H9 (cell line): ENCODE results near the gene EBNA1BP2. TPM values are rescaled to one million over a fixed set of nuclear protein-coding genes. Genes with fewer than 3 reads are reported as not detected.

ENCODE experiments used
- DNase-seq: peaks from one replicate; pipeline ENCODE4 v3.0.0-alpha.2; 2017
- H2AFZ ChIP-seq: one replicate; pipeline ENCODE4 v1.6.1; 2013; ENCODE audit warnings: mild to moderate bottlenecking, low read length, control low read depth, moderate library complexity
- H2AK5ac ChIP-seq: 2 replicates; pipeline ENCODE4 v1.6.1; 2013; ENCODE audit warnings: low read length, control low read depth, mixed read lengths; ENCODE audit not compliant: insufficient read length
- H2BK120ac ChIP-seq: one replicate; pipeline ENCODE4 v1.6.1; 2013; ENCODE audit warnings: low read depth, mild to moderate bottlenecking, low read length, control low read depth, inconsistent platforms; ENCODE audit not compliant: poor library complexity, severe bottlenecking
- H2BK12ac ChIP-seq: 2 replicates; pipeline ENCODE4 v1.6.1; 2013; ENCODE audit warnings: low read length, control low read depth, mixed read lengths, low read depth; ENCODE audit not compliant: insufficient read length
- H2BK15ac ChIP-seq: 2 replicates; pipeline ENCODE4 v1.6.1; 2013; ENCODE audit warnings: low read depth, low read length, control low read depth
- H2BK20ac ChIP-seq: one replicate; pipeline ENCODE4 v1.6.1; 2013; ENCODE audit warnings: low read depth, mild to moderate bottlenecking, low read length, control low read depth, inconsistent platforms; ENCODE audit not compliant: poor library complexity, severe bottlenecking
- H2BK5ac ChIP-seq: 2 replicates; pipeline ENCODE4 v1.6.1; 2013; ENCODE audit warnings: low read length, control low read depth, mixed read lengths; ENCODE audit not compliant: insufficient read length
- H3K14ac ChIP-seq: 2 replicates; pipeline ENCODE4 v1.6.1; 2013; ENCODE audit warnings: low read length, control low read depth; ENCODE audit not compliant: insufficient read depth
- H3K18ac ChIP-seq: 2 replicates; pipeline ENCODE4 v1.6.1; 2013; ENCODE audit warnings: low read depth, mild to moderate bottlenecking, mixed read lengths, low read length, control low read depth; ENCODE audit not compliant: insufficient read length
- H3K23ac ChIP-seq: 2 replicates; pipeline ENCODE4 v1.6.1; 2013; ENCODE audit warnings: low read length, control low read depth, mixed read lengths, low read depth; ENCODE audit not compliant: insufficient read length
- H3K23me2 ChIP-seq: 2 replicates; pipeline ENCODE4 v1.6.1; 2013; ENCODE audit warnings: low read depth, mild to moderate bottlenecking, mixed read lengths, low read length, control low read depth; ENCODE audit not compliant: insufficient read length, poor library complexity, severe bottlenecking
- H3K27ac ChIP-seq: 2 replicates; pipeline ENCODE4 v1.5.1; 2013; ENCODE audit warnings: low read length, control low read depth, mixed read lengths, low read depth; ENCODE audit not compliant: insufficient read length
- H3K27me3 ChIP-seq: 2 replicates; pipeline ENCODE4 v1.6.1; 2013; ENCODE audit warnings: low read length, control low read depth, inconsistent platforms; ENCODE audit not compliant: insufficient read depth
- H3K4ac ChIP-seq: 2 replicates; pipeline ENCODE4 v1.6.1; 2013; ENCODE audit warnings: low read depth, mild to moderate bottlenecking, control low read depth, inconsistent platforms, low read length, moderate library complexity
- H3K4me1 ChIP-seq: 2 replicates; pipeline ENCODE4 v1.6.1; 2013; ENCODE audit warnings: low read length, control low read depth, inconsistent platforms; ENCODE audit not compliant: insufficient read depth
- H3K4me2 ChIP-seq: 2 replicates; pipeline ENCODE4 v1.6.1; 2013; ENCODE audit warnings: low read length, control low read depth, mixed read lengths; ENCODE audit not compliant: insufficient read length, insufficient read depth
- H3K56ac ChIP-seq: 2 replicates; pipeline ENCODE4 v1.6.1; 2013; ENCODE audit warnings: low read depth, mild to moderate bottlenecking, mixed read lengths, low read length, control low read depth; ENCODE audit not compliant: insufficient read length
- H3K79me1 ChIP-seq: 2 replicates; pipeline ENCODE4 v1.6.1; 2013; ENCODE audit warnings: low read depth, mild to moderate bottlenecking, moderate library complexity, low read length, control low read depth, inconsistent platforms; ENCODE audit not compliant: insufficient read depth, poor library complexity, severe bottlenecking
- H3K79me2 ChIP-seq: 2 replicates; pipeline ENCODE4 v1.6.1; 2013; ENCODE audit warnings: low read length, control low read depth, inconsistent platforms; ENCODE audit not compliant: insufficient read depth
- H3K9ac ChIP-seq: 2 replicates; pipeline ENCODE4 v1.6.1; 2013; ENCODE audit warnings: low read length, control low read depth, mixed read lengths; ENCODE audit not compliant: insufficient read length; ENCODE audit errors: extremely low read depth
- H3K9me3 ChIP-seq: one replicate; pipeline ENCODE4 v1.6.1; 2013; ENCODE audit warnings: low read depth, low read length, inconsistent platforms; ENCODE audit not compliant: control insufficient read depth
- H3T11ph ChIP-seq: one replicate; pipeline ENCODE4 v1.6.1; 2013; ENCODE audit warnings: mild to moderate bottlenecking, low read length, control low read depth, inconsistent platforms
- H4K20me1 ChIP-seq: one replicate; pipeline ENCODE4 v1.6.1; 2013; ENCODE audit not compliant: control insufficient read depth, insufficient read length, insufficient read depth
- H4K5ac ChIP-seq: 2 replicates; pipeline ENCODE4 v1.6.1; 2013; ENCODE audit warnings: low read depth, mild to moderate bottlenecking, mixed read lengths, low read length, control low read depth; ENCODE audit not compliant: insufficient read length
- H4K8ac ChIP-seq: replicated peaks from 2 replicates; pipeline ENCODE4 v1.6.1; 2013; ENCODE audit warnings: low read length, control low read depth, mixed read lengths, low read depth; ENCODE audit not compliant: insufficient read length
- H4K91ac ChIP-seq: 2 replicates; pipeline ENCODE4 v1.6.1; 2013; ENCODE audit warnings: low read depth, mild to moderate bottlenecking, moderate library complexity, mixed read lengths, low read length, control low read depth; ENCODE audit not compliant: insufficient read length
- H3K27ac Mint-ChIP-seq, 3 experiments: 2 replicates in 2 of 3; 3 replicates in 1 of 3; pipeline ENCODE4 v1.8.0; 2020 to 2021; ENCODE audit warnings: mixed read lengths in 3 of 3, mild to moderate bottlenecking in 1 of 3, moderate library complexity in 1 of 3
- H3K27me3 Mint-ChIP-seq: 2 replicates; pipeline ENCODE4 v1.8.0; 2021; ENCODE audit warnings: low read depth, mild to moderate bottlenecking, moderate library complexity, mixed read lengths
- H3K36me3 Mint-ChIP-seq, 3 experiments: 2 replicates in 2 of 3; 3 replicates in 1 of 3; pipeline ENCODE4 v1.8.0; 2020 to 2021; ENCODE audit warnings: low read depth in 3 of 3, mixed read lengths in 3 of 3; ENCODE audit not compliant: insufficient read depth in 1 of 3
- H3K4me1 Mint-ChIP-seq, 2 experiments: 2 replicates each; pipeline ENCODE4 v1.8.0; 2020; ENCODE audit warnings: mixed read lengths in 2 of 2
- H3K4me3 Mint-ChIP-seq, 2 experiments: 2 replicates in 1 of 2; 3 replicates in 1 of 2; pipeline ENCODE4 v1.8.0; 2020 to 2021; ENCODE audit warnings: mild to moderate bottlenecking in 2 of 2, mixed read lengths in 2 of 2, moderate library complexity in 1 of 2
- H3K9me3 Mint-ChIP-seq, 2 experiments: 2 replicates in 1 of 2; 3 replicates in 1 of 2; pipeline ENCODE4 v1.8.0; 2020; ENCODE audit warnings: mild to moderate bottlenecking in 2 of 2, mixed read lengths in 2 of 2, moderate library complexity in 1 of 2
- WGBS: extraction: QIAGEN DNeasy Blood & Tissue Kit; methylation state at CpG from one replicate; pipeline ENCODE4 v1.1.7; 2013; ENCODE audit warnings: missing lambda C conversion rate, low lambda C conversion rate, mixed read lengths; ENCODE audit not compliant: insufficient read length; ENCODE audit errors: extremely low coverage; 5-methylcytosine and 5-hydroxymethylcytosine counted together
- total RNA-seq: library from RNA; stranded (reverse); gene quantifications from 2 replicates; pipeline ENCODE4 v1.2.1, GENCODE V29; 2021
- TF ChIP-seq, protein P1 (sequence below): fragments of 200-600 bp; sonication (generic); conservative IDR thresholded peaks from 3 replicates; pipeline ENCODE4 v1.8.0; 2021; ENCODE audit warnings: antibody characterized with exemption, mild to moderate bottlenecking

The EBNA1BP2 gene
- total RNA-seq, 1 experiment from 2014 or later: 84.7 TPM

- H3K9me3 Mint-ChIP-seq: peaks cover 21 to 25% of the 10 kb centered on the region in 2 experiments
Measured at GRCh38 chr1:43128816-43129215, 43.3 kb downstream of the EBNA1BP2 start.

More at GRCh38 chr1:43128816-43129215, 43.3 kb downstream of the EBNA1BP2 start:
- Histone ChIP-seq H3K79me2 (no peaks in the 10 kb centered on the region; the same call in 1 of the 2 replicates), H3K56ac (no peak overlapping the region), H3K9ac (no peak overlapping the region), H3K4ac (no peak overlapping the region), H3K79me1 (no peaks in the 10 kb centered on the region), H3K14ac (no peak overlapping the region), H3K23ac (no peak overlapping the region), H3K4me1 (no peaks in the 10 kb centered on the region), H4K20me1 (no peaks in the 10 kb centered on the region), H2BK15ac (no peak overlapping the region), H3K18ac (no peak overlapping the region), H3K27me3 (no peaks in the 10 kb centered on the region), H2AK5ac (no peak overlapping the region), H2BK12ac (no peak overlapping the region), H2AFZ (no peak overlapping the region), H2BK120ac (no peak overlapping the region), H4K5ac (no peak overlapping the region), H3K27ac (no peak overlapping the region), H2BK5ac (no peak overlapping the region), H4K8ac (no peak overlapping the region), H3K4me2 (no peak overlapping the region), H2BK20ac (no peak overlapping the region), H3T11ph (no peak overlapping the region), H3K9me3 (peaks cover 5% of the 10 kb centered on the region), H4K91ac (no peak overlapping the region), H3K23me2 (no peaks in the 10 kb centered on the region)
- Mint-ChIP-seq H3K36me3 (peaks cover 33 to 68% (median 66%) of the 10 kb centered on the region in 3 experiments), H3K27me3 (no peaks in the 10 kb centered on the region), H3K27ac (no peak overlapping the region), H3K4me3 (no peak overlapping the region), H3K4me1 (peaks cover 6% of the 10 kb centered on the region in 2 experiments; a peak in 3 of 4 replicates)
- no peak for DNase-seq
- TF ChIP-seq, protein P1, sequence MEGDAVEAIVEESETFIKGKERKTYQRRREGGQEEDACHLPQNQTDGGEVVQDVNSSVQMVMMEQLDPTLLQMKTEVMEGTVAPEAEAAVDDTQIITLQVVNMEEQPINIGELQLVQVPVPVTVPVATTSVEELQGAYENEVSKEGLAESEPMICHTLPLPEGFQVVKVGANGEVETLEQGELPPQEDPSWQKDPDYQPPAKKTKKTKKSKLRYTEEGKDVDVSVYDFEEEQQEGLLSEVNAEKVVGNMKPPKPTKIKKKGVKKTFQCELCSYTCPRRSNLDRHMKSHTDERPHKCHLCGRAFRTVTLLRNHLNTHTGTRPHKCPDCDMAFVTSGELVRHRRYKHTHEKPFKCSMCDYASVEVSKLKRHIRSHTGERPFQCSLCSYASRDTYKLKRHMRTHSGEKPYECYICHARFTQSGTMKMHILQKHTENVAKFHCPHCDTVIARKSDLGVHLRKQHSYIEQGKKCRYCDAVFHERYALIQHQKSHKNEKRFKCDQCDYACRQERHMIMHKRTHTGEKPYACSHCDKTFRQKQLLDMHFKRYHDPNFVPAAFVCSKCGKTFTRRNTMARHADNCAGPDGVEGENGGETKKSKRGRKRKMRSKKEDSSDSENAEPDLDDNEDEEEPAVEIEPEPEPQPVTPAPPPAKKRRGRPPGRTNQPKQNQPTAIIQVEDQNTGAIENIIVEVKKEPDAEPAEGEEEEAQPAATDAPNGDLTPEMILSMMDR: no peak
- WGBS: no CpG with 5 or more reads among the region's 3 CpGs
